OCI-LY1 (cell line): Measurements from ENCODE around the gene RECQL5.
"Not testable (repeated sequence)": the region's sequence is repeated elsewhere in the genome, so short reads cannot be mapped to it uniquely, and the experiment has no call there.

Experiments
- H2AFZ ChIP-seq: fragments of 200-600 bp; sonication (generic), shearing (Covaris generic); 2 replicates; pipeline ENCODE4 v1.6.0; 2014; ENCODE audit warnings: antibody characterized with exemption, mild to moderate bottlenecking, low read length
- H3F3A ChIP-seq: fragments of 200-600 bp; sonication (generic), shearing (Covaris generic); 2 replicates; pipeline ENCODE4 v1.6.0; 2014; ENCODE audit warnings: mild to moderate bottlenecking, antibody characterized with exemption, low read length, moderate library complexity; ENCODE audit not compliant: insufficient read depth
- H3K27ac ChIP-seq: fragments of 200-600 bp; sonication (generic); 2 replicates; pipeline ENCODE4 v1.5.1; 2014; ENCODE audit warnings: low read length, mixed run types, mild to moderate bottlenecking, low read depth; ENCODE audit not compliant: poor library complexity, severe bottlenecking
- H3K27me3 ChIP-seq: fragments of 200-600 bp; sonication (generic); 2 replicates; pipeline ENCODE4 v1.6.0; 2014; ENCODE audit warnings: antibody characterized with exemption, mild to moderate bottlenecking, low read length, moderate library complexity; ENCODE audit not compliant: insufficient read depth
- H3K36me3 ChIP-seq: fragments of 200-600 bp; sonication (generic); 2 replicates; pipeline ENCODE4 v1.6.1; 2014; ENCODE audit warnings: mild to moderate bottlenecking, antibody characterized with exemption, low read length, moderate library complexity, mixed read lengths; ENCODE audit not compliant: insufficient read depth
- H3K4me1 ChIP-seq: fragments of 200-600 bp; sonication (generic); 2 replicates; pipeline ENCODE4 v1.5.1; 2014; ENCODE audit warnings: mild to moderate bottlenecking, low read length, moderate library complexity; ENCODE audit not compliant: insufficient read depth, severe bottlenecking
- H3K4me2 ChIP-seq: fragments of 200-600 bp; sonication (generic), shearing (Covaris generic); 2 replicates; pipeline ENCODE4 v1.6.1; 2014; ENCODE audit warnings: low read length
- H3K4me3 ChIP-seq: fragments of 200-600 bp; sonication (generic); 2 replicates; pipeline ENCODE4 v1.5.1; 2014; ENCODE audit warnings: low read length, low read depth, mild to moderate bottlenecking, mixed read lengths; ENCODE audit not compliant: poor library complexity, severe bottlenecking
- H3K79me2 ChIP-seq: fragments of 200-600 bp; shearing (Covaris generic); 2 replicates; pipeline ENCODE4 v1.6.1; 2016; ENCODE audit warnings: mixed run types, low read length, mixed read lengths; ENCODE audit not compliant: insufficient read depth
- H3K9ac ChIP-seq: fragments of 200-600 bp; sonication (generic), shearing (Covaris generic); 2 replicates; pipeline ENCODE4 v1.6.1; 2014; ENCODE audit warnings: mild to moderate bottlenecking, low read length, mixed read lengths
- H3K9me2 ChIP-seq: fragments of 200-600 bp; sonication (generic), shearing (Covaris generic); 2 replicates; pipeline ENCODE4 v1.6.1; 2014; ENCODE audit warnings: low read depth, mild to moderate bottlenecking, low read length, mixed read lengths
- H3K9me3 ChIP-seq: fragments of 200-600 bp; shearing (Covaris generic); 2 replicates; pipeline ENCODE4 v1.6.1; 2014; ENCODE audit warnings: low read length, mixed read lengths
- H4K20me1 ChIP-seq: fragments of 200-600 bp; sonication (generic), shearing (Covaris generic); 2 replicates; pipeline ENCODE4 v1.6.0; 2016; ENCODE audit warnings: mild to moderate bottlenecking, low read length; ENCODE audit not compliant: insufficient read depth
- EZH2 ChIP-seq: fragments of 200-600 bp; sonication (generic), shearing (Covaris generic); IDR thresholded peaks from 2 replicates; pipeline ENCODE4 v1.8.0; 2017; ENCODE audit warnings: borderline replicate concordance, mixed run types, mild to moderate bottlenecking, antibody characterized with exemption, low read length, moderate library complexity, mixed read lengths
- TF ChIP-seq, protein P1 (sequence below): fragments of 200-600 bp; sonication (generic), shearing (Covaris generic); IDR thresholded peaks from 2 replicates; pipeline ENCODE4 v1.5.1; 2017; ENCODE audit warnings: mild to moderate bottlenecking, antibody characterized with exemption, low read length, moderate library complexity, mixed read lengths

RECQL5 gene

DNA sequence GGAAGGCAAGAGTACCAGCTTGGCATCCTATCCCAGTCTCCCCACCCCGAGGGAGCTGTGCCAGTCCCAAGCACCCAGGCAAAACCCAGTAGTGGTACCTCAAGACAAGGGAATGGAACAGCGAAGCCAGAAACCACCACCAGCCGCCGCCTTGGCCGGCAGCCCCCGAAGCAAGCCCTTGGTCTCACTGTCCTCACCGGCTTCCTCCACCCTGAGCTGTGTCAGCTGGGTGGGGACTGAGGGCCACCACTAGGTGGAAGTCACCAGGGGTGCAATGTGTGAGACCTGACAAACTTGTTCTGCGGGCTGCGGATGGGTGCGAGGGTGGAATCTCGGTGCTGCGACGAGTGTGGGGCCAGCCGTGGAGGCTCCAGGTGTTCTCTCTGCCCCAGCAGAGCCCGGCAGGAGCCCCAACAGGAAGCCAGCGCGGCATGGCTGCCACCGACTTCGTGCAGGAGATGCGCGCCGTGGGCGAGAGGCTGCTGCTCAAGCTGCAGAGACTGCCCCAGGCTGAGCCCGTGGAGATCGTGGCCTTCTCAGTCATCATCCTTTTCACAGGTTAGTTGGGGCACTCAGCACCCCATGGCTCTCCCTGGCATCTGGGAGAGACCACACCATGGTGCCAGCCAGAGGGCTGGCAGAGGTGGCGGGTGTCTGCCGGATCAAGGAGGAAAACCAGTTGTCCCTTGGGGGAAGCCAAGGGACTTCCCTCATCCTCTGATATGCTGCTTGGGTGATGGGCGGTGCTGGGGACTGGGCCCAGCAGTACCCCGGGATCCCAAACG, 27.0 kb downstream of the RECQL5 start:
- no peak overlapping the region for H3K4me2 ChIP-seq
- no peaks in the 10 kb centered on the region for H3K4me1 ChIP-seq
- no peaks in the 10 kb centered on the region for H3F3A ChIP-seq
- no peak overlapping the region for H3K4me3 ChIP-seq
- H3K27ac ChIP-seq = no peak overlapping the region
- H3K36me3 ChIP-seq = peaks cover 3% of the 10 kb centered on the region; the same call in 1 of the 2 replicates
- H3K27me3 ChIP-seq = no peaks in the 10 kb centered on the region
- no peak for TF ChIP-seq EZH2
- TF ChIP-seq, protein P1, sequence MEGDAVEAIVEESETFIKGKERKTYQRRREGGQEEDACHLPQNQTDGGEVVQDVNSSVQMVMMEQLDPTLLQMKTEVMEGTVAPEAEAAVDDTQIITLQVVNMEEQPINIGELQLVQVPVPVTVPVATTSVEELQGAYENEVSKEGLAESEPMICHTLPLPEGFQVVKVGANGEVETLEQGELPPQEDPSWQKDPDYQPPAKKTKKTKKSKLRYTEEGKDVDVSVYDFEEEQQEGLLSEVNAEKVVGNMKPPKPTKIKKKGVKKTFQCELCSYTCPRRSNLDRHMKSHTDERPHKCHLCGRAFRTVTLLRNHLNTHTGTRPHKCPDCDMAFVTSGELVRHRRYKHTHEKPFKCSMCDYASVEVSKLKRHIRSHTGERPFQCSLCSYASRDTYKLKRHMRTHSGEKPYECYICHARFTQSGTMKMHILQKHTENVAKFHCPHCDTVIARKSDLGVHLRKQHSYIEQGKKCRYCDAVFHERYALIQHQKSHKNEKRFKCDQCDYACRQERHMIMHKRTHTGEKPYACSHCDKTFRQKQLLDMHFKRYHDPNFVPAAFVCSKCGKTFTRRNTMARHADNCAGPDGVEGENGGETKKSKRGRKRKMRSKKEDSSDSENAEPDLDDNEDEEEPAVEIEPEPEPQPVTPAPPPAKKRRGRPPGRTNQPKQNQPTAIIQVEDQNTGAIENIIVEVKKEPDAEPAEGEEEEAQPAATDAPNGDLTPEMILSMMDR = no peak
- no peaks in the 10 kb centered on the region for H3K9me3 ChIP-seq
- H3K9me2 ChIP-seq = no peaks in the 10 kb centered on the region
- no peak overlapping the region for H2AFZ ChIP-seq
- no peaks in the 10 kb centered on the region for H4K20me1 ChIP-seq
- no peaks in the 10 kb centered on the region for H3K79me2 ChIP-seq
- H3K9ac ChIP-seq = no peak overlapping the region

DNA sequence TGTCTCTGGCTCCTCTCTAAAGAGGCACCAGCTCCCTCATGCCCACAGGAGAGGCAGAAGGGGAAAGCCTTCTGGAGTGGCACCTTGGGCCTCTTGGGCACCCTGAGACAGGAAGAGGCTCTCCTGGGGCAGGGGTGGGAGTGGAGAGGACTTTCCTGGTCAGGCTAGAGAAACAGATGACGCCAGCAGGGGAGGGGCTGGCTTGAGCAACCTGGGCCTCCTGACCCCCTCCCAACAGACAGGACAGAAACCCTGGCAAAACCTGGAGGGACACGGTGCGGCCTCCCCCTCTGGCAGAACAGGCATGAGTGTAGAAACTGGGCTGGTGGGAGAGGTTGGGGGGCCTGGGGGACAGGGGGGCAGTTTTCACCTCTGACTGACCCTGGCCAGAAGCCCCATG, 27.6 kb downstream of the RECQL5 start:
- no peaks in the 10 kb centered on the region for H3K9me2 ChIP-seq
- H3K36me3 ChIP-seq = peaks cover 3% of the 10 kb centered on the region; the same call in 1 of the 2 replicates
- TF ChIP-seq EZH2 = no peak
- TF ChIP-seq, protein P1 = no peak

DNA sequence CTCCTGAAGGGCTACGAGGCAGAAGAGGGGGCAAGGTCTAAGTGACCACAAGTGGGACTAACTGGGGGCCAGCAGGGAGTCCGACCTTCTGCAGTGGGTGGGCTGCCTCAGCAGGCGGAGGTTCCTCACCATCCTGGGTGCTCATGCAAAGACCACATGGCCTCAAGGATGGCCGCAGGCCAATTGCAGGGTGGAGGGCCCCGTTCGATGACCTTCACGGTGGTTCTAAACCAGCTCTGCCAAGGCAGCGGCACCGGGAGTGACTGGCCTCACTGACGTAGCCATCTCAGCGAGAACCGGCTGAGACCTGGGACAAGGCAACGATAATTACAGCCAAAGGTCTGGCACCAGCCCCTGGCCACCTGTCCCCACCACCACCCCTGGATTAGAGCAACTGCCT, 28.1 kb downstream of the RECQL5 start:
- no peak overlapping the region for H3K9ac ChIP-seq
- H4K20me1 ChIP-seq = no peaks in the 10 kb centered on the region
- H3K9me3 ChIP-seq = no peaks in the 10 kb centered on the region
- no peak overlapping the region for H3K4me2 ChIP-seq
- no peaks in the 10 kb centered on the region for H3K4me1 ChIP-seq
- TF ChIP-seq, protein P1 = no peak
- TF ChIP-seq EZH2 = no peak
- H3K27ac ChIP-seq = no peak overlapping the region
- H3K4me3 ChIP-seq = no peak overlapping the region
- H3K27me3 ChIP-seq = no peaks in the 10 kb centered on the region
- H3F3A ChIP-seq = no peaks in the 10 kb centered on the region
- H3K79me2 ChIP-seq = no peaks in the 10 kb centered on the region
- H2AFZ ChIP-seq = no peak overlapping the region
- H3K9me2 ChIP-seq = no peaks in the 10 kb centered on the region
- peaks cover 3% of the 10 kb centered on the region; the same call in 1 of the 2 replicates for H3K36me3 ChIP-seq

More for the DNA sequence above, 27.6 kb downstream of the RECQL5 start:
- Histone ChIP-seq H3K79me2 (no peaks in the 10 kb centered on the region), H3F3A (no peaks in the 10 kb centered on the region), H3K9ac (no peak overlapping the region), H3K4me2 (no peak overlapping the region), H2AFZ (no peak overlapping the region), H3K27me3 (no peaks in the 10 kb centered on the region), H3K4me3 (no peak overlapping the region), H4K20me1 (no peaks in the 10 kb centered on the region), H3K9me3 (no peaks in the 10 kb centered on the region), H3K4me1 (no peaks in the 10 kb centered on the region), H3K27ac (no peak overlapping the region)

DNA sequence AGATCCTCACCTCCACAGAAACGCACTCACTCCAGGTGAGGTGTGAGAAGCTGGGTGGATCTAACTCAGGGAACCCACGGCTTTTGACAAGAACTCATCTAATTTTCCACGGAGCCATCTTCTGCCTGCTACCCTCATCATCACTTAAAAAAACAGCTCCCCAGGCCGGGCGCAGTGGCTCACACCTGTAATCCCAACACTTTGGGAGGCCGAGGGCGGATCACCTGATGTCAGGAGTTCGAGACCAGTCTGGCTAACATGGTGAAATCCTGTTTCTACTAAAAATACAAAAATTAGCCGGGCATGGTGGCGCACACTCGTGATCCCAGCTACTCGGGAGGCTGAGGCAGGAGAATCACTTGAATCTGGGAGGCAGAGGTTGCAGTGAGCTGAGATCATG, 28.9 kb downstream of the RECQL5 start:
- not testable (repeated sequence) for H3K9ac ChIP-seq, H4K20me1 ChIP-seq, H3K4me2 ChIP-seq, H3K9me3 ChIP-seq, H3K36me3 ChIP-seq, H3K4me3 ChIP-seq, H2AFZ ChIP-seq, H3K9me2 ChIP-seq, H3K27ac ChIP-seq, H3K4me1 ChIP-seq, H3K79me2 ChIP-seq, H3F3A ChIP-seq, H3K27me3 ChIP-seq
